Stimulated activated naive CD8-positive, alpha-beta T cell treated with anti-CD3 and anti-CD28 coated beads, Interleukin-15, Interleukin-2, amounts not matched to agents 100 U/mL and 50 U/mL, for 24 hours (primary cell): Measurements from ENCODE around the gene PPP2CA.
A peak's percentile ranks its signal among the peaks of the same experiment; 100 is the strongest.
"Not testable (repeated sequence)": the region's sequence is repeated elsewhere in the genome, so short reads cannot be mapped to it uniquely, and the experiment has no call there.

Experiments used
- ATAC-seq: fragments of 150-1000 bp; cut with Tn5 transposase; one replicate; pipeline ENCODE4 v1.10.0; 2021
- DNase-seq: peaks from one replicate; pipeline ENCODE4 v3.0.0; 2021

The PPP2CA gene

DNA sequence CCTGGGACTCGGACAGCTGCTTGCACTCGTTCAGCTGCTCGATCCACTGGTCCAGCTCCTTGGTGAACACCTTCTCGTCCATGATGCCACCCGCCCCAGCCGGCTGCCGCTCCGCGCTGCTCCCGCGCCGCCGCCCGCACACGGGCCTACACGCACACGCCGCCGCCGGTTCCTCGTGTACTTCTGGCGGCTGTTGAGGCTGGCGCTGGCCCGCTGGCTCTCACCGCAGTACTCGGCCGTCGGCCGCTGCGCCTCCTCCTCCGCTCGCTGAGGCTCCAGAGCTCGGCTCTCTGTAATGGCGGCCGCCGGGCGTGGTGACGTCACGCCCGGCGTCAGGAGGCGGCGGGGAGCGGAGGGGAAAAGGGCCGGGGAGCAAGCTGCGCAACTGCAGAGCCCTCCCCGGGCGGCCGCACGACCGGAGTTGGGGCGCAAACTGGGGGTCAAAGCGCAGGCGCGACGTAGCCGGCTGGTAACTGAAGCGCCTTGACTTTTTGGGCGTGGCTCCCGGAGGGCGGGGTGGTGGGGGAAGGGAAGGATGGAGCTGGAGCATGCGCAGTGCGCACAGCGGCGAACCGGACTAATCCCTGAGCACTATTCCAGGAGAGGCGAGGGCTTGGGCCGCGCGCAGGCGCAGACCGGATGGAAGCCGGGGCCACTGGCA lies at the start of gene PPP2CA:
TSS of gene PPP2CA (minus strand) at position 294 of the 661 bp plus-strand sequence. CDS start at position 82, 212 bp downstream.
- DNase-seq (peak; percentile 99), ATAC-seq (peak; percentile 91)

DNA sequence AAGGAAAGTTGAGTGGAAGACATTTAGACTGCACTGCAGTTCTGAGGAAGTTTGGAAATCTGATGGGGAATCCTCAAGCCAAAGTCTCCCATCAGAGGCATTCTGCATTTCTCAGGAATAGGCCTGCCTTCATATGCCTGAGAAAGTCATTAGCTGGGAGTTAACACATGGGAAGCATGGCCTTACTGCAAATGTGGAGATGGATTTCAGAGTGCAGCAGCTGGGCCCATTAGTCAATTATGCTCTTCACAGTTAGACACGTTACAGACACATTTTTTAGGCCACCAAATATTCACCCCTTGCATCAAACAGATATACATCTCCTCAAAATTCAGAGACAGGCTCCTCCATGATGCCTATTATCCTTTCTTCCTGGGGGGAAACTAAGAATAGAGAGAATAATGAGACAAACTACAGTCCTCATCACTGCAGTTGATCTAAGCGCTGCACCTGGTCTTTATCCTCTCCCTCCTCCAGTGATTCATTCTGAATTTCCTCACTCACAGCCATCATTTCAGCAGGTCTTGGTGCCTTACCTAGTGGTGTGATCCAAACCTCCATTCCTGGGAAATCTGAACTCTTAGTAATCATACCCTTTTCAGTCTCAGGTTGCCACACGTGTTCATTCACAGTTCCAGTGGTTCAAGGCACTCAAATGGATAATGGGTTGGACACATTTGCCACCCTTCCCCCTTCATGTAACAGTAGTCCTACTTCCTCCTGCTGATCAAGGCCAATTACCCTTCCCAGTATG lies 47.9 kb upstream of the PPP2CA start:
- DNase-seq (no peak), ATAC-seq (no peak)

DNA sequence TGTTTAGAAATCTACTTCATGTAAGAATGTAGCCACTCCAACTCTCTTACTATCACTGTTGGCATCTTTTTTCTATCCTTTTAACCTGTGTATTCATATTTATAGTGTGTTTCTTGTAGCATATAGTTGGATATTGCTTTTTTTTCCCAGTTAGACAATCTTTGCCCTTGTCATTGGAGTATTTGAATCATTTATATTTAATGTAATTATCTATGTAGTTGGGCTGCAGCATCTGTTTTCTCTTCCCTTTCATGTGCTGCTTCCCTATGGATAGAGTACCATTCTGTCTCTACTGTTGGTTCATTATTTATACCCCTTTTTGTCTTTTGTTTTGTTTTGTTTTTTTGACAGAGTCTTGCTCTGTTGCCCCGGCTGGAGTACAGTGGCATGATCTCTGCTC lies 45.2 kb upstream of the PPP2CA start:
- ATAC-seq (no peak), DNase-seq (no peak)

DNA sequence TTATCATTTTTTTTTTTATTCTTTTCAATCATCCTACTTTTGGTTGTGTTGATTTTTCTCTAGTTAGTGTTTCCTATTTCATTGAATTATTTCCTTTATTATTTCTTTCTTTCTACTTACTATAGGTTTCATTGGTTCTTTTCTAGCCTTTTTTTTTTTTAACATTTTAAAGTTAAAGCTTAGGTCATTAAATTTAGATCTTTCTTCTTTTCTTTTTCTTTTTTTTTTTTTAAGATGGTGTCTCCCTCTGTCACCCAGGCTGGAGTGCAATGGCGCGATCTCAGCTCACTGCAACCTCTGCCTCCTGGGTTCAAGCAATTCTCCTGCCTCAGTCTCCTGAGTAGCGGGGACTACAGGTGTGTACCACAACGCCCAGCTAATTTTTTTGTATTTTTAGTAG lies 43.0 kb upstream of the PPP2CA start:
- DNase-seq: no peak

DNA sequence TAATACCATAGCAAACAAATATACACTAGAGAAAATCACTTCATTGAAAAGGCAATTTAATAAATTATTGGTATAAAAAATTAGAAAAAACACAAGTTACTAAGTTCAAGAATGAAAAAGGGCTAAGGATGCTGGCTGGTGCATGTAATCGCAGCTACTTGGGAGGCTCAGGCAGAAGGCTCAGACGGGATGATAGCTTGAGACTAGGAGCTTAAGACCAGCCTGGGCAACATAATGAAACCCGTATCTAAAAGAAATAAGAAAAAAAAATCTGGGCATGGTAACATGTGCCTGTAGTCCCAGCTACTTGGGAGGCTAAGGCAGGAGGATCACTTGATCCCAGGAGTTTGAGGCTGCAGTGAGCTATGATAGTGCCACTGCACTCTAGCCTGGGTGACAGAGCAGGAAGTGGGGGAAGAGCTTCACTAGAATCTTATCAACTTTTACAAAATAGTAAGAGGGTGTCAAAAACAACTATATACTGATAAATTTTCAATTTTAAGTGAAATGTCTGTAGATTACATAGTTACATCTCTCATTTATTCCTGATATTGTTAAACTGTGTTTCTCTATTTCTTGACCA lies 42.2 kb upstream of the PPP2CA start:
- ATAC-seq (no peak), DNase-seq (no peak)

More for the DNA sequence above, 43.0 kb upstream of the PPP2CA start:
- no peak for ATAC-seq

- ATAC-seq (no peak), DNase-seq (no peak)
Observed at GRCh38 chr5:134267366-134268018, 41.6 kb upstream of the PPP2CA start.

- ATAC-seq (no peak), DNase-seq (no peak)
Observed at GRCh38 chr5:134263801-134264200, 37.9 kb upstream of the PPP2CA start.

DNA sequence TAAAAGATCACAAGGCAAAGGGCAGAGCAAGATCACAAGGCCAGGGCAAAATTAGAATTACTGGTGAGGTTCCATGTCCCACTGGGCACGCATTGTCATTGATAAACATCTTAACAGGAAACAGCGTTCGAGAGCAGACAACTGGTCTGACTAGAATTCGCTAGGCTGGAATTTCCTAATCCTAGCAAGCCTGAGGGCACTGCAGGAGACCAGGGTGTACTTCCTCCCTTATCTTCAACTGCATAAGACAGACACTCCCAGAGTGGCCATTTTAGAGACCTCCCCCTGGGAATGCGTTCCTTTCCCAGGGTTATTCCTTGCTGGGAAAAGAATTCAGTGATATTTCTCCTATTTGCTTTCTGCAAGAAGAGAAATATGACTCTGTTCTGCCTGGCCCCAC lies 36.8 kb upstream of the PPP2CA start:
- DNase-seq, ATAC-seq: not testable (repeated sequence)

GRCh38 chr5:134258896-134259295 lies 33.0 kb upstream of the PPP2CA start:
- DNase-seq (no peak), ATAC-seq (no peak)

DNA sequence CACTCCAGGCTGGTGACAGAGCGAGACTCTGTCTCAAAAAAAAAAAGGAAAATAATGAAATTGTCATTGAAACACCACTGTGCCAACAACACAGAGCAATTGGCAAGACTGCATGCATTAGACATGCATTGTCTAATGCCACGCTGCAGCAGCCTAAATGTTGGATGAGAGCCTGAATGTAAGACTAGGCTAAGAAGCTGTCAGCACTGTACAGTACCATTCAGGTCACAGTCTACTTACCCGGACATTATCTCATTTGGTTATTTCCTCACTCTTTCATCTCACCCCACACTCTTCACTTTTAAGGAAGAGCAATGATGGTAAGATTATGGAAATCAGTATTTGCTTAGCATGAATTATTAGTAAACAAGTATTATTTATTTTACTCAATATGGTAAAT lies 31.3 kb upstream of the PPP2CA start:
- ATAC-seq (no peak), DNase-seq (no peak)

DNA sequence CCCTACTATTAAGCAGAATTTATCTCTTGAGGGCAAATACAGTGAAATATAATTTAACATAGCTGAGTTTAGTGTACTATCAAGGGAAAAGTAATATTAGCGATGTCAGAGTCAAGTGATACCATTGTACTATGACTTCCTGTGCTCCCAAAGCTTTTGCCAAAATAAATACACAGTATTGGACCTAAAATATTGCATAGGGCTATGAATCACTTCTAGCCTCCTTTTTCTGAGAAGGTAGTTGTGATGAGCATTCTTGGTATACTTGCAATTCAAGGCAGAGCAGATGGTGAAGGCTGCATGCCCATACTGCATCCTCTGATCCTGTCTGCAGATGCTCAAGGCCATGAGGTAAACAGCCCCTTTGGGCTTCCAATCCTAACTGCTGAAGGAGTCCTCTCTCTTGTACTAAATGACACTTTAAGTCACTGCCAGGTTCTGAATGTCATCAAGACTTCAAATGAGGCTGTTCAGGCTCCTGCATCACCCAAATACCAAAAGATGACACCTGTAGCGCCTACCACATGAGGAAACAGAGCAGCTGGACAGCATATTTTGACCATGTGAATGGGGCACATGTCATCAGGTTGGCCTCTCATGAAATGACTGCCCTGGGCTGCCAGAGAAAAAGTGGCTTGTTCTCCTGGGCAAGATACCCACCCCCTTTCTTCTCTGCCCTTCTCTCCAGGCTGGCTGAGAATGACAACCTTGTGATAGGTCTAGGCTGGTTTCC lies 29.7 kb upstream of the PPP2CA start:
- DNase-seq (no peak), ATAC-seq (no peak)

GRCh38 chr5:134253368-134254153 lies 27.7 kb upstream of the PPP2CA start:
- not testable (repeated sequence) for ATAC-seq, DNase-seq

DNA sequence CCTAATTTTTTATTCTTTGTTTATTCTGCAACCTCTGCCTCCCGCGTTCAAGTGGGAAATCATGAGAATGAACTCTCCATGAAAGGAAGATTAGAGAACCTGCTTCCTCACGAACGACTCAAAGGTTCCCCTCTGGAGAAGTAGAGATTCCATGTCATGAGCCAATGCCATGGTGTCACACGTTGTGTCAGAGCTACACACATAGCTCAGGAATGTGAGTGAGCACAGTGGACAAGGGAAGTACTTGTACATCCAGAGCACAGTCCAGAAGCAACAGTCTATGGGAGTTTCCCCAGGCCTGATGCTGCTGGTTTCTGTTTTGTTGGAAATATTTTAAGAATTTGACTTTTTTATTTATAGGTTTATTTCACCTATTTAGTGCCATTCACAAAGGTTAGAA lies 26.8 kb upstream of the PPP2CA start:
- DNase-seq (no peak), ATAC-seq (no peak)

GRCh38 chr5:134250949-134251348 lies 25.1 kb upstream of the PPP2CA start:
- ATAC-seq: no peak
- DNase-seq: no peak

DNA sequence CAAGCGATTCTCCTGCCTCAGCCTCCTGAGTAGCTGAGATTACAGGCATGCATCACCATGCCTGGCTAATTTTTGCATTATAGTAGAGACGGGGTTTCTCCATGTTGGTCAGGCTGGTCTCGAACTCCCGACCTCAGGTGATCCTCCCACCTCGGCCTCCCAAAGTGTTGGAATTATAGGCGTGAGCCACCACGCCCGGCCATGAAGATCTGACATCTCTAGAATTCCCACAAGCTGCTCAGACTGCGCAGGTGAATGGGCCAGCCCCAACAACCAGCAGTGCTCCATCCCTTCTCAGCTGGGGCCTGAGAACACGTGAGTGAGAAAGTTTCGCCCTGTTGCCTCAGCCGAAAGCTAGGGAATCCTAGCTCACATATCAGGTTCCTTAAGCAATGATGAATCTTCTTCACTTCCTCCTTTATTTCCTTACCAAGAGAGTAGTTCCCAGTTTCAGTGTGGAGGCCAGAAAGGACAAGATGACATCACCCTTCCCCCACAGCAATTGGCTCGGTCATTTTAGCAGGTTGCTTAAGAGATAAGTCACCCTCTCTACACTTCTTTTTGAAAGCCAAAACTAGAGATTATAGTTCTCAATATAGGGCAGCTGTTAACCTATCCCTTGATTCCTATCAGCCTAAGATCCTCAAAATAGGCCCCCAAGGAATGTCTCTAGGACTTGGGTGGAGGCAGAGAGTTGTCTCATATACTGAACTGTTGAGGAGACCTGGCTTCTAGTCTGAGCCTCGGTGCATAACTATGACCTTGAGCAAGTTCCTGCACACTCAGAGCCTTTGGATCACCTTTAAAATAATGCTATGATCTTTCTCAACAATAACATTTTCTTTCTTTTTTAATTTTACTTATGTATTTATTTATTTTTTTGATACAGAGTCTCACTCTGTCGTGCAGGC lies 23.9 kb upstream of the PPP2CA start:
- no peak for DNase-seq

DNA sequence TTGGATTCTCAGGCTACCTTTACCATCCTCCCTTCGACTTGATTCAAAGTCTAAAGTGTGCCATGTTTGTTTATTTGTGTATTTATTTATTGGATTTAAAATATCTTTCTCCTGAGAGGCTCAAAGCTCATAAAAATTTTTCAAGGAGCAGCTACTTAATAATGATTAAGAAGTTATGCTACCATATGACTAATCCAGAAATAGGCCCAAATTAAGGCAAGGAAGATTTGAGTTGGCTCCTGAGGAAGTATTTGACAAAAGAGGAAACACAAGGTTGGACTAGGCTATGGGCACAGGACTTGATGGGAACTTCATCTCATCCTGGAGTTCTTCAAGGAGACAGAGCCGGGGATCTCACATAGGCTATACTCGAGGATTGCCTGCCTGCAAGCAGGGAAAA lies 22.4 kb upstream of the PPP2CA start:
- ATAC-seq: no peak
- DNase-seq: no peak

More for the DNA sequence above, 23.9 kb upstream of the PPP2CA start:
- ATAC-seq: no peak

GRCh38 chr5:134247428-134248224 lies 21.8 kb upstream of the PPP2CA start:
- no peak for ATAC-seq
- DNase-seq: no peak

DNA sequence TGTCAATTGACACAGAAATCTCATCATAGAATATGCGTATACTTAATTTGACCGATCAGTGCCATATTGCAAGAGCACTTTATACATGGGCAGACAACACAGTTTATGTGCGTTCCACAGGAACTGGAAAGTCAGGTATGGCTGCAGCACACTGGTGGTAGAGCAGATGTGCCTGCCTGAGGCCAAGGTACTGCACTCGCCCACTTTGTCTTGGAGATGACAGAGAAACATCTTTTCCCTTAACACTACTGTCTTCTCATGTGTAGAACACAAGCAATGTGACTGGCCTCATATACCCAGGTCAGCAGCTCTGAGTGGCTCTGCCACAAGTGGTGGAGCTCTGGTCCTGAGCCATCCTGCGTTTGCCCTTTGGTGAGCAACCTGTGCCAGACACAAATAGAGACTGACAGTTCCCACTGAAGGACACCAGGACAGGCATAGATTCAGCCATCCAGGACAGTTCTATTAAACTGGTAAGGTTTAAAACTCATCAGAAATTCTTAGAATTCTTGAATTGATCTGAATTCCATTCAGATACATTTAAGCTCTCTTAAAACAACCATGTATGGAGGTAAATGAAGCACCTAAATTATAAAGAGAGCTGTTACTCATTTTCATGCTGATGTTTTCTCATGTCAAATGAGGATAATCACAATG lies 21.0 kb upstream of the PPP2CA start:
- ATAC-seq: no peak
- DNase-seq: no peak

DNA sequence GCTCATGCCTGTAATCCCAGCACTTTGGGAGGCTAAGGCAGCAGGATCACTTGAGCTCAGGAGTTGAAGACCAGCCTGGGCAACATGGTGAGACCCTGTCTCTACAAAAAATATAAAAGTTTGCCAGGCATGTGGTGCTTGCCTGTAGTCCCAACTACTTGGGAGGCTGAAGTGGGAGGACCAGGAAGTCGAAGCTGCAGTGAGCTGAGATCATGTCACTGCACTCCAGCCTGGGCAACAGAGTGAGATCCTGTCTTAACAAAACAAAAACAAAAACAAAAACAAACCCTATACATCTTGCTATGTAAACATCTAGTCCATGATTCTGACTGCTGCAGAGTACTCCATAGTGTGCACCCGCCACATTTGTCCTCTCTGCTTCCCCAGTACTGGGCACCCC lies 19.8 kb upstream of the PPP2CA start:
- no peak for ATAC-seq
- no peak for DNase-seq
